Activated CD8-positive, alpha-beta T cell treated with anti-CD3 and anti-CD28 coated beads for 36 hours (primary cell): ENCODE results near the gene GVQW3. TPM values are rescaled to one million over a fixed set of nuclear protein-coding genes. Genes with fewer than 3 reads are reported as not detected.

Experiments
- ATAC-seq: fragments of 200-7000 bp; cut with Tn5 transposase; one replicate; pipeline ENCODE4 v1.10.0; 2021; ENCODE audit warnings: mild to moderate bottlenecking, moderate library complexity
- CTCF ChIA-PET: fragments of 350-600 bp; sonication (Branson Sonifier 250); formaldehyde crosslinking; loops from one replicate; lab custom pipeline; 2021; ENCODE audit warnings: antibody characterized with exemption; lab: Charles Lee
- POLR2A ChIA-PET: fragments of 350-600 bp; sonication (Branson Sonifier 250); formaldehyde crosslinking; loops from one replicate; lab custom pipeline; 2021; ENCODE audit warnings: antibody characterized with exemption; lab: Charles Lee
- DNase-seq: peaks from one replicate; pipeline ENCODE4 v3.0.0-alpha.2; 2020
- H3K27ac Mint-ChIP-seq: one replicate; pipeline ENCODE4 v1.8.0; 2021; ENCODE audit warnings: mild to moderate bottlenecking, mixed read lengths
- H3K27me3 Mint-ChIP-seq: one replicate; pipeline ENCODE4 v1.8.0; 2021; ENCODE audit warnings: mixed read lengths
- H3K36me3 Mint-ChIP-seq: one replicate; pipeline ENCODE4 v1.8.0; 2021; ENCODE audit warnings: low read depth, mixed read lengths
- H3K4me1 Mint-ChIP-seq: one replicate; pipeline ENCODE4 v1.8.0; 2021; ENCODE audit warnings: low read depth, mixed read lengths
- H3K4me3 Mint-ChIP-seq: one replicate; pipeline ENCODE4 v1.8.0; 2021; ENCODE audit warnings: mild to moderate bottlenecking, moderate library complexity, mixed read lengths
- H3K9me3 Mint-ChIP-seq: one replicate; pipeline ENCODE4 v1.8.0; 2021; ENCODE audit warnings: mixed read lengths
- intact Hi-C: fragments of 100-400 bp; cut with micrococcal nuclease; formaldehyde crosslinking; loops from one replicate; pipeline ENCODE4 v1.10.0; 2022
- total RNA-seq, 2 experiments: library from RNA; stranded (reverse); gene quantifications; one replicate each; pipeline ENCODE4 v1.2.3, GENCODE V29; 2021
- TF ChIP-seq, protein P1 (sequence below): fragments of 200-600 bp; IDR thresholded peaks from one replicate; pipeline ENCODE4 v1.8.0; 2022; ENCODE audit warnings: antibody characterized with exemption, mild to moderate bottlenecking

The GVQW3 gene
- total RNA-seq, 2 experiments from 2014 or later, result 2.1 to 4.2 TPM

DNA sequence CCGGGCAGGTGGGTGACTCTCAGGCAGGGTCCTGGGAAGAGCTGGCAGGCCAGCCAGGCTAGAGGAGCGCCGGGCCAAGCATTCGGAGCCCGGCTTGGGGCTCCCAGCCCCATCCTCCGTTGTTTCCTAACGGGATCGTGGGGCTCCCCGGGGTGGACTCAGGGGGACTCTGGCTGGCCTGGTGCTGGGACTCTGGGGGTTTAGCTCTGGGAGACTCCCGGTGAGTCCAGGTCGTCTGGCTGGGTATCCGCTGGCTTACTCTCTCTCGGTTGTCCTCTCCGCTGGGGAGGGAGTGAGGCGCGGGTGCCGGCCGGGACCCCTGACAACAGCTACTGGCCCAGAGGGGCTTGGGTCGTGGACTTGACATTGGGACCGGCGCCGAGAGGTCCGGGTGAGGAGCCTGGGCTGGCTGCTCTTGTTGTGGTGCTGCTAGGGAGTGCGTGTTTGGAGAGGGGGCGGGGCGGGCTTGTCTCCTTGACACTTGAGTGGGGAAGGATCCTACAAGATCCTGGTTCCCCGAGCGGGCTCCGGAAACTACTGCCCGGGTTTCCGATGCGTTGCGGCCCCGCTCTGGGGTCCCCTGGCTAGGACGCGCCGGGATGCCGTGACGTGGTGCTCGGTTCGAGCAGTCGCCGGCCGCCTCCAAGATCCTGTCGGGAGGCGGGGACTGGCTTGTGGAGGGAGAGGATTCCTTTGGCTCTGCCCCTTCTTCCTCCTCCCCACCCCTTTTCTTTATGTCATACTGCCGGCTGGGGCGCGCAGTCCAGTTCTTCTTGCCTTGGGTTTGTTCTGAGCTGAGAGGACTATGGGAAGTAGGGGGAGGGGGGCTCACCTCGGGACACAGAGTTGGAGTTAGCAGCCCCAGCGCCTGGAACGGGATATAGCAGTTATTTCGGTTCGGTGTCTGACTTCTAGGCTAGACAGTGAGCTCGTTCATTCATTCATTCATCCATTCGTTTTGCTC lies 64.3 kb downstream of the GVQW3 start:
- peaks cover 46% of the 10 kb centered on the region for H3K36me3 Mint-ChIP-seq
- no peaks in the 10 kb centered on the region for H3K9me3 Mint-ChIP-seq
- TF ChIP-seq, protein P1, sequence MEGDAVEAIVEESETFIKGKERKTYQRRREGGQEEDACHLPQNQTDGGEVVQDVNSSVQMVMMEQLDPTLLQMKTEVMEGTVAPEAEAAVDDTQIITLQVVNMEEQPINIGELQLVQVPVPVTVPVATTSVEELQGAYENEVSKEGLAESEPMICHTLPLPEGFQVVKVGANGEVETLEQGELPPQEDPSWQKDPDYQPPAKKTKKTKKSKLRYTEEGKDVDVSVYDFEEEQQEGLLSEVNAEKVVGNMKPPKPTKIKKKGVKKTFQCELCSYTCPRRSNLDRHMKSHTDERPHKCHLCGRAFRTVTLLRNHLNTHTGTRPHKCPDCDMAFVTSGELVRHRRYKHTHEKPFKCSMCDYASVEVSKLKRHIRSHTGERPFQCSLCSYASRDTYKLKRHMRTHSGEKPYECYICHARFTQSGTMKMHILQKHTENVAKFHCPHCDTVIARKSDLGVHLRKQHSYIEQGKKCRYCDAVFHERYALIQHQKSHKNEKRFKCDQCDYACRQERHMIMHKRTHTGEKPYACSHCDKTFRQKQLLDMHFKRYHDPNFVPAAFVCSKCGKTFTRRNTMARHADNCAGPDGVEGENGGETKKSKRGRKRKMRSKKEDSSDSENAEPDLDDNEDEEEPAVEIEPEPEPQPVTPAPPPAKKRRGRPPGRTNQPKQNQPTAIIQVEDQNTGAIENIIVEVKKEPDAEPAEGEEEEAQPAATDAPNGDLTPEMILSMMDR, result no peak
- no peaks in the 10 kb centered on the region for H3K27me3 Mint-ChIP-seq
- DNase-seq (peak; percentile 66), ATAC-seq (peak; percentile 19)
- intact Hi-C loops, result no loop called here
- H3K4me3 Mint-ChIP-seq, result peak overlapping the region; percentile 84
- CTCF ChIA-PET, result interaction anchor here (0.8 to 2.9 kb wide), 9 partner anchors 9 to 241 kb away, joined by 3 to 13 read pairs (median 4); no protein-coding TSS in a partner anchor
- peaks cover 29% of the 10 kb centered on the region for H3K4me1 Mint-ChIP-seq
- H3K27ac Mint-ChIP-seq, result peak overlapping the region; percentile 91
- POLR2A ChIA-PET, result interaction anchor here (1.0 to 2.1 kb wide), 4 partner anchors 21 to 73 kb away, joined by 3 to 7 read pairs (median 4); no protein-coding TSS in a partner anchor

DNA sequence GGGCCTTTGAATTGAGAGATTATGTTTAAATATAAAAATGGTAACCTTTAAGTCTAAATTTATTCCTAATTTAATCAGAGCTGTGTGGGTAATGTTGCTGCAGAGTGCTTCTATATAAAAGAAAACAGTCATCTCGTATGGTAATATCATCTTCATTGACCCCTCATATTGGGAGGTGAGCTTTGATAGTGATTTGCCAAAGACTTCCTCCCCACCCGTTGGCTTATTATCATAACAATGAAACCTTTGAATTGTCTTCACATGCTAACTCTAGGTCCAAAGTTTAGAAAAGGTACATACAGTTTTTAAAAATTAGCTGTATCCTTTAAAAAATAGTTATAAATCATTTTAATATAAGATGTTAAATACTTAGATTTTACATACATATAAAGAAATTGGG lies 67.4 kb downstream of the GVQW3 start:
- peaks cover 43% of the 10 kb centered on the region for H3K36me3 Mint-ChIP-seq
- POLR2A ChIA-PET, result no interaction called here

DNA sequence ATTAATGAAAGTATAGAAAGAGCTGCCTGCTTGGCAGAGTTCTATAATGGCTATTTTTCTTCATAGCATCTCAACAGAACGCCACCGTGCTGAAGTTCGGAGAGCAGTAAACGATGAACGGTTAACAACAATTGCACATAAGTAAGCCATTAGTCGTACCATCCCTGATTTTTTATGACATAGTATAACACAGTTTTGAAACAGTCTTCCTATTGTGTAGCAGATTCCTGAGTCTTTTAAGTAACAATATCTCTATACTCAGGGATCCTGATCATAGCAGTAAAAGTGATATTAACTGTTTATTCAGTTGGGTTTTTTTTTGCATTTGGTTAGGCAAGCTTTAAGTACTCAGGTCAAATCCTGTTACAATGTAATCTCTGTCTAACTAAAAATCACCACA lies 72.1 kb downstream of the GVQW3 start:
- Mint-ChIP-seq H3K27me3 (no peaks in the 10 kb centered on the region), H3K27ac (no peak overlapping the region), H3K4me3 (no peak overlapping the region), H3K9me3 (no peaks in the 10 kb centered on the region), H3K36me3 (peaks cover 34% of the 10 kb centered on the region), H3K4me1 (peaks cover 16% of the 10 kb centered on the region)
- TF ChIP-seq, protein P1, result no peak
- intact Hi-C loops, result no loop called here
- DNase-seq (no peak), ATAC-seq (no peak)
- CTCF ChIA-PET, result no interaction called here
- POLR2A ChIA-PET, result no interaction called here

More for the DNA sequence above, 67.4 kb downstream of the GVQW3 start:
- intact Hi-C loops, result no loop called here
- DNase-seq, result no peak
- peaks cover 20% of the 10 kb centered on the region for H3K4me1 Mint-ChIP-seq
- no peaks in the 10 kb centered on the region for H3K9me3 Mint-ChIP-seq
- ATAC-seq, result no peak
- H3K4me3 Mint-ChIP-seq, result no peak overlapping the region
- TF ChIP-seq, protein P1, result no peak
- H3K27me3 Mint-ChIP-seq, result no peaks in the 10 kb centered on the region
- CTCF ChIA-PET, result interaction anchor here (1.1 to 1.3 kb wide), 2 partner anchors 10 to 11 kb away, joined by 3 read pairs; no protein-coding TSS in a partner anchor
- no peak overlapping the region for H3K27ac Mint-ChIP-seq

DNA sequence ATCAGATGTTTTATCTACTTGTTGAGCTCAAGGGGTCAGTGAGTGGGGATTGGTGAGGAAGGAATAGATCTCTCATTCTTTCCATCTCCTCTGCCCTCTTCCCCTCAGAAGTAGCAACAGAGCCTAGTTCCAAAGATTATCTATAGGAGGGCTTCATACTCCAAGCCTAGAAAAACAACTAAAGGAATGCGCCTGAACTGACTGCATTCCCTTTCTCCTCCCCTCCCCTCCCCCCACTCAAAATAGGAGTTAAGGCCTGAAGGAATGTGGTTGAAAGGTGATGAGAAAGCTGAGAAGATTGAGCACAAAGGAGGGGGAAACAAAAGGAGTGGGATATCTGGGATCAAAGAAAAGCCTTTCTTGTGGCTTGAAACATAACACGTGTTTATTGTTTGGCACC lies 74.2 kb downstream of the GVQW3 start:
- ATAC-seq (no peak), DNase-seq (no peak)
- H3K36me3 Mint-ChIP-seq, result peaks cover 31% of the 10 kb centered on the region
- no peaks in the 10 kb centered on the region for H3K27me3 Mint-ChIP-seq
- intact Hi-C loops, result no loop called here
- POLR2A ChIA-PET, result interaction anchor here (0.6 kb wide), 1 partner anchor 466 kb away, joined by 3 read pairs; no protein-coding TSS in a partner anchor
- peaks cover 13% of the 10 kb centered on the region for H3K4me1 Mint-ChIP-seq
- no peak overlapping the region for H3K27ac Mint-ChIP-seq
- H3K9me3 Mint-ChIP-seq, result no peaks in the 10 kb centered on the region
- TF ChIP-seq, protein P1, result no peak
- CTCF ChIA-PET, result interaction anchor here (1.3 kb wide), 1 partner anchor 9 kb away, joined by 4 read pairs; no protein-coding TSS in a partner anchor
- no peak overlapping the region for H3K4me3 Mint-ChIP-seq
